ENCODE results near the gene HPS1. TPM values are rescaled to one million over a fixed set of nuclear protein-coding genes. Genes with fewer than 3 reads are reported as not detected.

The HPS1 gene
- total and polyA plus RNA-seq, 2 experiments from 2014 or later, result 41.2 to 104 TPM

- no peak overlapping the region for H3K27ac ChIP-seq
- H3K27me3 ChIP-seq, result no peaks in the 10 kb centered on the region
- H3K9me2 ChIP-seq (replicated peaks; ENCODE audit: insufficient read depth), result no peaks in the 10 kb centered on the region
- WGBS (ENCODE audit: low lambda C conversion rate, missing lambda C conversion rate), result 98% methylated on average over 22 of the region's 22 CpGs
- TF ChIP-seq EZH2phosphoT487 (IDR thresholded peaks at IDR 0.05; ENCODE audit: low read depth, severe bottlenecking, unreplicated experiment), result no peak
- H3K9me3 ChIP-seq (ENCODE audit: low read depth), result peaks cover 3% of the 10 kb centered on the region
- H3K4me3 ChIP-seq, result no peak overlapping the region
- no peak for DNase-seq (ENCODE audit: low spot score)
- H3K4me2 ChIP-seq, result no peak overlapping the region
- H2AFZ ChIP-seq, result no peak overlapping the region
- H4K20me1 ChIP-seq (ENCODE audit: insufficient read depth, poor library complexity, severe bottlenecking), result no peaks in the 10 kb centered on the region
- H3K4me1 ChIP-seq (ENCODE audit: insufficient read depth), result peaks cover under 1% of the 10 kb centered on the region
- H3K36me3 ChIP-seq (replicated peaks; ENCODE audit: insufficient read depth, low read depth), result peaks cover 11% of the 10 kb centered on the region
- no peaks in the 10 kb centered on the region for H3K79me2 ChIP-seq
Measured at GRCh38 chr10:98429320-98430072, 17.2 kb downstream of the HPS1 start.

- Histone ChIP-seq H4K20me1 (ENCODE audit: insufficient read depth, poor library complexity, severe bottlenecking) (no peaks in the 10 kb centered on the region), H3K9me3 (ENCODE audit: low read depth) (peaks cover 1% of the 10 kb centered on the region)
Measured at GRCh38 chr10:98427011-98427515, 19.7 kb downstream of the HPS1 start.

GRCh38 chr10:98425511-98426352 lies 21.0 kb downstream of the HPS1 start:
- no peak overlapping the region for H3K27ac ChIP-seq
- no peaks in the 10 kb centered on the region for H3K36me3 ChIP-seq (replicated peaks; ENCODE audit: insufficient read depth, low read depth)
- no peaks in the 10 kb centered on the region for H3K9me3 ChIP-seq (ENCODE audit: low read depth)
- H2AFZ ChIP-seq, result no peak overlapping the region
- H3K79me2 ChIP-seq, result no peaks in the 10 kb centered on the region
- 92% methylated on average over 21 of the region's 21 CpGs for WGBS (ENCODE audit: low lambda C conversion rate, missing lambda C conversion rate)
- no peak overlapping the region for H3K4me2 ChIP-seq
- peak; percentile 53 for DNase-seq (ENCODE audit: low spot score)
- no peaks in the 10 kb centered on the region for H3K9me2 ChIP-seq (replicated peaks; ENCODE audit: insufficient read depth)
- TF ChIP-seq EZH2phosphoT487 (IDR thresholded peaks at IDR 0.05; ENCODE audit: low read depth, severe bottlenecking, unreplicated experiment), result no peak
- TF ChIP-seq CTCF (IDR thresholded peaks at IDR 0.05; ENCODE audit: poor library complexity), result peak; percentile 46
- TF ChIP-seq EZH2 (IDR thresholded peaks at IDR 0.05; ENCODE audit: borderline replicate concordance), result no peak
- no peak overlapping the region for H3K4me3 ChIP-seq
- no peaks in the 10 kb centered on the region for H3K27me3 ChIP-seq
- H4K20me1 ChIP-seq (ENCODE audit: insufficient read depth, poor library complexity, severe bottlenecking), result no peaks in the 10 kb centered on the region
- peaks cover 6% of the 10 kb centered on the region for H3K4me1 ChIP-seq (ENCODE audit: insufficient read depth)

More at GRCh38 chr10:98427011-98427515, 19.7 kb downstream of the HPS1 start:
- WGBS (ENCODE audit: low lambda C conversion rate, missing lambda C conversion rate), result 99% methylated on average over 7 of the region's 7 CpGs
- Histone ChIP-seq H3K4me2 (no peak overlapping the region), H3K9me2 (replicated peaks; ENCODE audit: insufficient read depth) (no peaks in the 10 kb centered on the region), H3K4me1 (ENCODE audit: insufficient read depth) (peaks cover 6% of the 10 kb centered on the region), H3K4me3 (no peak overlapping the region), H2AFZ (no peak overlapping the region), H3K79me2 (no peaks in the 10 kb centered on the region), H3K36me3 (replicated peaks; ENCODE audit: insufficient read depth, low read depth) (peaks cover 3% of the 10 kb centered on the region), H3K27me3 (no peaks in the 10 kb centered on the region), H3K27ac (no peak overlapping the region)
- no peak for TF ChIP-seq EZH2 (IDR thresholded peaks at IDR 0.05; ENCODE audit: borderline replicate concordance)
- no peak for DNase-seq (ENCODE audit: low spot score)

GRCh38 chr10:98424295-98425254 lies 22.2 kb downstream of the HPS1 start:
- H3K36me3 ChIP-seq (replicated peaks; ENCODE audit: insufficient read depth, low read depth), result no peaks in the 10 kb centered on the region
- H3K79me2 ChIP-seq, result no peaks in the 10 kb centered on the region
- no peak for TF ChIP-seq CTCF (IDR thresholded peaks at IDR 0.05; ENCODE audit: poor library complexity)
- TF ChIP-seq EZH2 (IDR thresholded peaks at IDR 0.05; ENCODE audit: borderline replicate concordance), result no peak
- no peak for TF ChIP-seq EZH2phosphoT487 (IDR thresholded peaks at IDR 0.05; ENCODE audit: low read depth, severe bottlenecking, unreplicated experiment)
- H3K27ac ChIP-seq, result no peak overlapping the region
- no peak for DNase-seq (ENCODE audit: low spot score)
- H2AFZ ChIP-seq, result no peak overlapping the region
- 64% methylated on average over 20 of the region's 23 CpGs for WGBS (ENCODE audit: low lambda C conversion rate, missing lambda C conversion rate)
- H3K4me2 ChIP-seq, result peak overlapping the region; percentile 33
- H3K9me3 ChIP-seq (ENCODE audit: low read depth), result no peaks in the 10 kb centered on the region
- no peaks in the 10 kb centered on the region for H3K27me3 ChIP-seq
- H3K4me1 ChIP-seq (ENCODE audit: insufficient read depth), result peaks cover 6% of the 10 kb centered on the region
- H3K9me2 ChIP-seq (replicated peaks; ENCODE audit: insufficient read depth), result no peaks in the 10 kb centered on the region
- no peak overlapping the region for H3K4me3 ChIP-seq
- no peaks in the 10 kb centered on the region for H4K20me1 ChIP-seq (ENCODE audit: insufficient read depth, poor library complexity, severe bottlenecking)

All from hepatocyte (in vitro differentiated cells).